ENCODE measurements around the gene MLIP.

MLIP gene

GRCh38 chr6:54095723-54096122 lies 15.5 kb upstream of the MLIP start:
- no peak for DNase-seq (ENCODE audit: low read depth in 2 of 2)

GRCh38 chr6:54096811-54097210 lies 14.4 kb upstream of the MLIP start:
- no peak for DNase-seq (ENCODE audit: low read depth in 2 of 2)

GRCh38 chr6:54097753-54098152 lies 13.5 kb upstream of the MLIP start:
- DNase-seq (ENCODE audit: low read depth in 2 of 2): no peak

DNA sequence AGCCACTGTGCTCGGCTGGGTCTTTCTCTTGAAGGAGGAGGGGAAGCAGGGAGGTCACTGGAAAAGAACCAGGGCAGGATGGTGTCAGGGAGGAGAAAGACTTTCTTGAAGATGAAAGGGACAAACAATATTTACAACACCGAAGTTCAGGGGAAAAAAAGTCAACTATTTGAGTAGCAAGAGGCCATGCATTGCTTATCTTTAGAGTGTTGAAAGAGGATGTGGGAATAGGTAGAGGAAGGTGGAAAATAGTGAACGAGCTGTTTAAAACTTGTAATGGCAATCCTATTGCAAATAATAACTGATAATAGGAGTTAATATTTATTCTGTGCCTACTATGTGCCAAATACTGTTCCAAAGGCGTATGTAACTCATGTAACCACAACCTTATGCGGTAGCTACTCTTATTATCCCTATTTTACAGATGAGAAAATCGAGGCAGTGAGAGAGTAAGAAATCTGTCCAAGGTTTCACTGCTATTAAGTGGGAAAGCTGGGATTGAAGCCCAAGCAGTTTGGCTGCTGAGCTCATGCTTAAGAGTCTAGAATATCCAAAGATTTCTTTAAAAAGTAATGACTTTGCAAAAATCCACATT lies 12.7 kb upstream of the MLIP start:
- DNase-seq (ENCODE audit: low read depth in 2 of 2): no peak

DNA sequence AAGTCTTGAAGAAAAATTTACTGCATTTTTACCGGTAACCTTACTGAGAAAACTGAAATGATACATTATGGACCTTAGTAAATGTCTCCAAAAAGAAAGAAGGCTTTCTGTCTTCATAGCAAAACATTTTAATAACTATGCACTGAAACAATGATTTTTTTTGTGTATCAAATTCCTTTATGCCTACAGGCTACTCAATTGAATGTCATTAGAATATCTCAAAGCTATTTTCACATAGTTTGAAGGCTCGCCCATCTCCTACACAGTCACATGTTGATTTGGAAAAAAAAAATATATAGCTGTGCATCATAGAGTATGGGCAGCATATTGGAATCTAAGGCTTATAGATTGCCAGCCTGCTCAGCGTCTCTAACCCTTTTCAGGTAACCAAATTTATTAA lies 12.0 kb upstream of the MLIP start:
- no peak for DNase-seq (ENCODE audit: low read depth in 2 of 2)

GRCh38 chr6:54100411-54101006 lies 10.7 kb upstream of the MLIP start:
- DNase-seq (ENCODE audit: low read depth in 2 of 2): no peak

- DNase-seq (ENCODE audit: low read depth in 2 of 2): no peak
Measured at GRCh38 chr6:54102238-54102637, 9.0 kb upstream of the MLIP start.

GRCh38 chr6:54103497-54103896 lies 7.7 kb upstream of the MLIP start:
- DNase-seq (ENCODE audit: low read depth in 2 of 2): no peak

GRCh38 chr6:54106727-54107126 lies 4.5 kb upstream of the MLIP start:
- DNase-seq (ENCODE audit: low read depth in 2 of 2): no peak

GRCh38 chr6:54107470-54108090 lies 3.7 kb upstream of the MLIP start:
- no peak for DNase-seq (ENCODE audit: low read depth in 2 of 2)

GRCh38 chr6:54108271-54108670 lies 3.0 kb upstream of the MLIP start:
- no peak for DNase-seq (ENCODE audit: low read depth in 2 of 2)

- no peak for DNase-seq (ENCODE audit: low read depth in 2 of 2)
Measured at GRCh38 chr6:54109586-54109985, 1.7 kb upstream of the MLIP start.

- DNase-seq (ENCODE audit: low read depth in 2 of 2): no peak
Measured at GRCh38 chr6:54112151-54112650, 958 bp downstream of the MLIP start.

- no peak for DNase-seq (ENCODE audit: low read depth in 2 of 2)
Measured at GRCh38 chr6:54114991-54115390, 3.7 kb downstream of the MLIP start.

GRCh38 chr6:54115966-54116365 lies 4.7 kb downstream of the MLIP start:
- DNase-seq (ENCODE audit: low read depth in 2 of 2): no peak

- DNase-seq (ENCODE audit: low read depth in 2 of 2): no peak
Measured at GRCh38 chr6:54118117-54118516, 6.9 kb downstream of the MLIP start.

DNA sequence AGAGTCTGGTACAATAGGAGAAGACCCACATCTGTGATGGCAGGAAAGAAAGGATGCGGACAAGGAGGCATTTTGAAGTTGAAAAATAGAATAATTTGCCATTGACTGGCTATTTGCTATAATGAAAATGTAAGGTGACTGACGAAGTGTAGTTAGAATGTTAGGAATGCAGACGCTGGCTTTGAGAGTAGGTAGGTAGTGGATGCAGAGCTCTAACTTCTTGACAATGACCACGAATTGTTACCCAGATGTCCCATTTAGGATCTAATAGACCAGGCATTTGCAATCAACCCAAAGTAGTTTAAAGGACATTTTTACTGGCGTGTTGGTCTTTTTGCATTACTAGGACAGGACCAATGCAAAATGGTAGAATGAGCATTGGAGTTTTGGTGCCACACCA lies 14.2 kb downstream of the MLIP start:
- DNase-seq (ENCODE audit: low read depth in 2 of 2): no peak

GRCh38 chr6:54130179-54130578 lies 18.9 kb downstream of the MLIP start:
- no peak for DNase-seq (ENCODE audit: low read depth in 2 of 2)

GRCh38 chr6:54132587-54132986 lies 21.3 kb downstream of the MLIP start:
- no peak for DNase-seq (ENCODE audit: low read depth in 2 of 2)

DNA sequence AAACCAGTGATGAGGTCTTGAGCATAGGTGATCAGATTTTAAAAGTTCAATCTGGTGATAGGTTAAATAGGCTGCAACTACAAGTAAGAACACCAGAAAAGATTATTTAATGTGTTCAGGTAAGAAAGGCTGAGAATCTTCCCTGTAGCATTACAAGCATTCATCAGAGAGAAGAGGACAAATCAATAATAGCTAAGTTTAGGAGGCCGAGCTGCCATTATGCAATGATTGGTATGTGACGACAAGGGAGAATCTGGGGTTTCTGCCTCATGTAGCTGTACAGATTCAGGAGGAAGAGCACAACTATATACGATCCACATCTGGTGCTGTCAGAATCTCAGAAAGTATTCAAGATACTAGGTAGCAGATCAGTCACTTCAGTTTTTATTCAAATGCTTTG lies 21.9 kb downstream of the MLIP start:
- DNase-seq (ENCODE audit: low read depth in 2 of 2): no peak

DNA sequence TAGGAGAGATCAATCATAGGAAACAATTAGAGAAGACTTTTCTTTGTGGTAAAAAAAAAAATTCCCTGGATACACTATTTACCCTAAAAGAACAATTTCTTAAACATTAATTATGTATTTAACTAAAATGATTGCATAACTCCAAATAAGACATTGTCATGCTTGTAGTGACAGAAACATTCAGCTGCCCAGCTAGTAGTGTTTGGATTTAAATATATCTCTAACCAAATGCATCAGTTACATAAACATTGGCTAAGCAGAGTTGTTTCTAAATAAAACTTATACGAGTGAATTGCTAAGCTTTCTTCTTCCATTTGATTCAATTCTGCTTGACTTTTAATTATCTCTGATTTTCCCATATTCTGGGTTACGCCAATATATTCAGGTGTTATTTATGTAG lies 23.7 kb downstream of the MLIP start:
- DNase-seq (ENCODE audit: low read depth in 2 of 2): no peak

DNA sequence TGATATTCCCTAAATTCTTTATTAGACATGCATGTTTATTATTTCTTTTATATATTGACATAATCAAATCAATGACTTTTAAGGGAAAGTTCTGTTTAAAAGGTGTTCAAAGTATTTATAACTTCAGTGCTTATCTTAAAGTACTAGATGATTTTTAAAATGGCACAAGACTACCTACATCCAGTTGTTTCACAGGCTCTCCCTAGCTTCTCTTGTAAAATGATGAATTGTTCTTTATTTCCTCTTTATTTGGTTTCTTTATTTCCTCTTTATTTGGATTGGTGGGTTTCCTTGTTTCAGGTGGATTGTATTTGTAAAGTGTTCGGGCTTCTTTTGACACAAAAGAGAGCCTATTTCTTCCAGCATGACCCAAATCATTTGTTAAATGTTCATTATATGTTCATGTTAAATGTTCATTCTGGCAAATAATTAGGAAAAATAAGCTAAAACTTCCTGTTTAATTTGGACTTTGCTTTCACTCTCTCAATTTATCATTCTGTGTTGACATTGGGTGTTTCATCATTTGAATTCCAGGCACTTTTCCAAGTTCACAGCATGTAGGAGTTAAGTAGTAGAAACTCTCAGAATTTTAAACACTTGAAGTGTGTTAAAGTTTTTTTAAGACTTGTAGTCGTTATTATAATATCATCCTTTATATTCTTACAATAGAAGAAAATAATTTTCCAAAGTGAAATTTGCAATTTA lies 24.6 kb downstream of the MLIP start:
- DNase-seq (ENCODE audit: low read depth in 2 of 2): no peak

- no peak for DNase-seq (ENCODE audit: low read depth in 2 of 2)
Measured at GRCh38 chr6:54138795-54139194, 27.6 kb downstream of the MLIP start.

Data from stimulated activated CD8-positive, alpha-beta memory T cell treated with anti-CD3 and anti-CD28 coated beads, Interleukin-15, amount 100 ng/mL, for 48 hours (primary cell).